Activated T-helper 1 cell treated with anti-CD3 and anti-CD28 coated beads, Interleukin-12 subunit alpha, Interleukin-12 subunit beta, Interleukin-2, Interleukin-4 antibody, amounts not matched to agents 30 ng/mL and 10 ng/mL and 1 ng/mL, durations not matched to agents 14 hours and 24 hours and 36 hours (primary cell): ENCODE results near the gene NELFB. TPM values are rescaled to one million over a fixed set of nuclear protein-coding genes. Genes with fewer than 3 reads are reported as not detected.

Experiments
- DNase-seq: peaks from one replicate; pipeline ENCODE4 v3.0.0; 2021; ENCODE audit warnings: low spot score
- H3K27ac Mint-ChIP-seq: one replicate; pipeline ENCODE4 v1.8.0; 2021; ENCODE audit warnings: mild to moderate bottlenecking, mixed read lengths
- H3K27me3 Mint-ChIP-seq: one replicate; pipeline ENCODE4 v1.8.0; 2022; ENCODE audit warnings: mild to moderate bottlenecking, moderate library complexity, mixed read lengths; ENCODE audit not compliant: insufficient read depth
- H3K36me3 Mint-ChIP-seq: one replicate; pipeline ENCODE4 v1.8.0; 2021; ENCODE audit warnings: low read depth, mixed read lengths
- H3K4me1 Mint-ChIP-seq: one replicate; pipeline ENCODE4 v1.8.0; 2021; ENCODE audit warnings: low read depth, mixed read lengths
- H3K4me3 Mint-ChIP-seq: one replicate; pipeline ENCODE4 v1.8.0; 2021; ENCODE audit warnings: mild to moderate bottlenecking, moderate library complexity, mixed read lengths
- H3K9me3 Mint-ChIP-seq: one replicate; pipeline ENCODE4 v1.8.0; 2021; ENCODE audit warnings: mixed read lengths
- intact Hi-C: fragments of 100-400 bp; cut with micrococcal nuclease; formaldehyde crosslinking; loops from one replicate; pipeline ENCODE4 v1.15.1; 2024
- total RNA-seq: library from RNA; stranded (reverse); gene quantifications from 2 replicates; pipeline ENCODE4 v1.2.3, GENCODE V29; 2022

NELFB gene
- total RNA-seq, 1 donor from 2014 or later = 70.8 TPM

- Mint-ChIP-seq H3K4me3 (no peak overlapping the region), H3K9me3 (no peaks in the 10 kb centered on the region), H3K4me1 (peaks cover 5% of the 10 kb centered on the region), H3K36me3 (peaks cover 12% of the 10 kb centered on the region), H3K27ac (no peak overlapping the region), H3K27me3 (no peaks in the 10 kb centered on the region)
- intact Hi-C loops = no loop called here
- no peak for DNase-seq
These were observed 11.7 kb downstream of the NELFB start for GRCh38 chr9:137266585-137267453.

GRCh38 chr9:137267933-137268355, 12.8 kb downstream of the NELFB start:
- Mint-ChIP-seq H3K4me3 (no peak overlapping the region), H3K36me3 (peaks cover 11% of the 10 kb centered on the region), H3K27me3 (no peaks in the 10 kb centered on the region), H3K27ac (no peak overlapping the region), H3K4me1 (peaks cover 5% of the 10 kb centered on the region), H3K9me3 (no peaks in the 10 kb centered on the region)
- no peak for DNase-seq
- intact Hi-C loops = no loop called here

GRCh38 chr9:137268538-137269201, 13.5 kb downstream of the NELFB start:
- H3K36me3 Mint-ChIP-seq = peaks cover 11% of the 10 kb centered on the region
- H3K4me1 Mint-ChIP-seq = peaks cover 5% of the 10 kb centered on the region
- no peaks in the 10 kb centered on the region for H3K27me3 Mint-ChIP-seq
- no peak overlapping the region for H3K27ac Mint-ChIP-seq
- H3K4me3 Mint-ChIP-seq = no peak overlapping the region
- H3K9me3 Mint-ChIP-seq = no peaks in the 10 kb centered on the region
- DNase-seq = no peak
- intact Hi-C loops = no loop called here

- Mint-ChIP-seq H3K27me3 (no peaks in the 10 kb centered on the region), H3K4me3 (no peak overlapping the region), H3K4me1 (peaks cover 5% of the 10 kb centered on the region), H3K27ac (no peak overlapping the region), H3K9me3 (no peaks in the 10 kb centered on the region), H3K36me3 (peaks cover 11% of the 10 kb centered on the region)
- DNase-seq = no peak
- intact Hi-C loops = no loop called here
These were observed 14.2 kb downstream of the NELFB start for GRCh38 chr9:137269231-137269772.

- no peak for DNase-seq
- H3K4me3 Mint-ChIP-seq = no peak overlapping the region
- peaks cover 10% of the 10 kb centered on the region for H3K4me1 Mint-ChIP-seq
- peak overlapping the region; percentile 65 for H3K27ac Mint-ChIP-seq
- no peaks in the 10 kb centered on the region for H3K27me3 Mint-ChIP-seq
- peaks cover 13% of the 10 kb centered on the region for H3K36me3 Mint-ChIP-seq
- no peaks in the 10 kb centered on the region for H3K9me3 Mint-ChIP-seq
- intact Hi-C loops = no loop called here
These were observed 16.0 kb downstream of the NELFB start for GRCh38 chr9:137270929-137271695.

GRCh38 chr9:137271696-137272076, 16.6 kb downstream of the NELFB start:
- Mint-ChIP-seq H3K27me3 (no peaks in the 10 kb centered on the region), H3K4me3 (no peak overlapping the region), H3K9me3 (no peaks in the 10 kb centered on the region), H3K4me1 (peaks cover 11% of the 10 kb centered on the region), H3K27ac (no peak overlapping the region), H3K36me3 (peaks cover 13% of the 10 kb centered on the region)
- no peak for DNase-seq
- intact Hi-C loops = no loop called here

- Mint-ChIP-seq H3K4me1 (peaks cover 15% of the 10 kb centered on the region), H3K9me3 (no peaks in the 10 kb centered on the region), H3K27ac (no peak overlapping the region), H3K36me3 (peaks cover 13% of the 10 kb centered on the region), H3K4me3 (no peak overlapping the region), H3K27me3 (no peaks in the 10 kb centered on the region)
- no peak for DNase-seq
- intact Hi-C loops = no loop called here
These were observed 17.3 kb downstream of the NELFB start for GRCh38 chr9:137272241-137273094.

- DNase-seq = no peak
- H3K27ac Mint-ChIP-seq = no peak overlapping the region
- H3K4me3 Mint-ChIP-seq = no peak overlapping the region
- H3K9me3 Mint-ChIP-seq = no peaks in the 10 kb centered on the region
- H3K4me1 Mint-ChIP-seq = peaks cover 15% of the 10 kb centered on the region
- peaks cover 10% of the 10 kb centered on the region for H3K36me3 Mint-ChIP-seq
- H3K27me3 Mint-ChIP-seq = no peaks in the 10 kb centered on the region
- intact Hi-C loops = no loop called here
These were observed 18.0 kb downstream of the NELFB start for GRCh38 chr9:137273095-137273490.

- peaks cover 6% of the 10 kb centered on the region for H3K36me3 Mint-ChIP-seq
- peaks cover 15% of the 10 kb centered on the region for H3K4me1 Mint-ChIP-seq
- no peaks in the 10 kb centered on the region for H3K27me3 Mint-ChIP-seq
- H3K9me3 Mint-ChIP-seq = no peaks in the 10 kb centered on the region
- H3K27ac Mint-ChIP-seq = no peak overlapping the region
- intact Hi-C loops = no loop called here
- DNase-seq = no peak
- H3K4me3 Mint-ChIP-seq = no peak overlapping the region
These were observed 18.6 kb downstream of the NELFB start for GRCh38 chr9:137273611-137274320.

- Mint-ChIP-seq H3K4me3 (peak overlapping the region; percentile 59), H3K27me3 (no peaks in the 10 kb centered on the region), H3K9me3 (no peaks in the 10 kb centered on the region), H3K27ac (no peak overlapping the region), H3K36me3 (peaks cover 6% of the 10 kb centered on the region), H3K4me1 (peaks cover 15% of the 10 kb centered on the region)
- intact Hi-C loops = no loop called here
- DNase-seq = no peak
These were observed 20.1 kb downstream of the NELFB start for GRCh38 chr9:137275203-137275587.

GRCh38 chr9:137275588-137276472, 20.7 kb downstream of the NELFB start:
- Mint-ChIP-seq H3K4me1 (peaks cover 15% of the 10 kb centered on the region), H3K9me3 (no peaks in the 10 kb centered on the region), H3K4me3 (peak overlapping the region; percentile 59), H3K27me3 (no peaks in the 10 kb centered on the region), H3K36me3 (peaks cover 6% of the 10 kb centered on the region), H3K27ac (peak overlapping the region; percentile 67)
- intact Hi-C loops = no loop called here
- DNase-seq = no peak
